ENCODE data around the gene ANTKMT. TPM values are rescaled to one million over a fixed set of nuclear protein-coding genes. Genes with fewer than 3 reads are reported as not detected.

ANTKMT gene
- total and polyA plus RNA-seq, 2 donors from 2014 or later = 44.1 to 70.4 TPM

DNA sequence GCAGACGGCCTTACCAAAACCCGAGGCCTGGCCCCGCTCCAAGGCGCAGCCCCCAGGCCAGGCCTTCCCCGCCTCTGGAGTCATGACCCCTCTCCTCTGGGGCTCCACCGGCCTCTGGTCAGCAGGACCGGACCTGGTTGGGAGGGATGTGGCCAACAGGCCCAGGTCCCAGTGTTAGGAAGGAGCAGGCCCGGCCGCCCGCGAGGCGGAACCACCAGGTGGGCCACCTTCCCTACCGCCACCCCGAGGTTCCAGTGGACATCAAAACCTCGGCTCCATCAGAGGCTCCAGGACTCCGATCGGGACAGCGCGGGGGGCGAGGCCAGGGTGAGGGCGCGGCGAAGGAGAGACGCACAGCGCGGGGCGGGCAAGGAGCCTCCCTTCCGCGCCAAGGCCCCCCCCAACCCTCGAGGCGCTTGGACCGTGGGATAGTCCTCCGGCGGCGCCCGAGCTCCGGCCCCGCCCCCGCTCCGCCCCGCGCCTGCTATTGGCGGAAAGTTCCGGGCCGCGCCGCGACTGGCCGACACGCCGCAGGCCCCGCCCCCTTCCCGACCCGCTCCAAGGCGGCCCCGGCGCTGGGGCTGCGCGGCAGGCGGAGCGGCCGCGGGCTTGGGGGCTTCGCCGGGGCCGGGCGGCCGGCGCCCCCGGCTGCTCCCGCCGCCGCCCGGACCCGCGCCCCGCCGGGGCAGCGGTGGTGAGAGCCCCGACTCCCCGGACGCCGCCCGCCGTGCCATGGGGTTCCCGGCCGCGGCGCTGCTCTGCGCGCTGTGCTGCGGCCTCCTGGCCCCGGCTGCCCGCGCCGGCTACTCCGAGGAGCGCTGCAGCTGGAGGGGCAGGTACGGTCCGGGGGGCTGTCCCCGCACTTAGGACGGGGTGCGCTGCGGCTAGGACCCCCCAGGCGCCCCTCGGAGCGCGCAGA is 6.1 kb upstream of the ANTKMT start, which contains the start of gene METRN:
Gene METRN (plus strand): TSS at position 561 of the 919 bp plus-strand sequence. CDS start 172 bp downstream, at position 733.
- no peak within 1 kb of the TSS for H3K27ac ChIP-seq (ENCODE audit: low read depth in 2 of 2, low read length in 2 of 2)
- TF ChIP-seq, protein P1, sequence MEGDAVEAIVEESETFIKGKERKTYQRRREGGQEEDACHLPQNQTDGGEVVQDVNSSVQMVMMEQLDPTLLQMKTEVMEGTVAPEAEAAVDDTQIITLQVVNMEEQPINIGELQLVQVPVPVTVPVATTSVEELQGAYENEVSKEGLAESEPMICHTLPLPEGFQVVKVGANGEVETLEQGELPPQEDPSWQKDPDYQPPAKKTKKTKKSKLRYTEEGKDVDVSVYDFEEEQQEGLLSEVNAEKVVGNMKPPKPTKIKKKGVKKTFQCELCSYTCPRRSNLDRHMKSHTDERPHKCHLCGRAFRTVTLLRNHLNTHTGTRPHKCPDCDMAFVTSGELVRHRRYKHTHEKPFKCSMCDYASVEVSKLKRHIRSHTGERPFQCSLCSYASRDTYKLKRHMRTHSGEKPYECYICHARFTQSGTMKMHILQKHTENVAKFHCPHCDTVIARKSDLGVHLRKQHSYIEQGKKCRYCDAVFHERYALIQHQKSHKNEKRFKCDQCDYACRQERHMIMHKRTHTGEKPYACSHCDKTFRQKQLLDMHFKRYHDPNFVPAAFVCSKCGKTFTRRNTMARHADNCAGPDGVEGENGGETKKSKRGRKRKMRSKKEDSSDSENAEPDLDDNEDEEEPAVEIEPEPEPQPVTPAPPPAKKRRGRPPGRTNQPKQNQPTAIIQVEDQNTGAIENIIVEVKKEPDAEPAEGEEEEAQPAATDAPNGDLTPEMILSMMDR (IDR thresholded peaks at IDR 0.05; ENCODE audit: borderline replicate concordance, extremely low read depth, insufficient read depth) = peak; percentile 2
- DNase-seq = peak; percentile 87 to 97 (median 92)
- intact Hi-C loops (cut with DNase I) = no loop called here
- FAIRE-seq = no peak
- H3K4me1 ChIP-seq (ENCODE audit: control insufficient read depth in 2 of 3, insufficient read depth in 2 of 3, low read depth in 1 of 3, low read length in 3 of 3) = peaks cover 0 to 25% (median under 1%) of the 10 kb centered on the region in 3 donors
- no peak within 1 kb of the TSS for H3K9ac ChIP-seq (ENCODE audit: low read length in 3 of 3)
- no peaks in the 10 kb centered on the region for H3K9me3 ChIP-seq (ENCODE audit: control insufficient read depth in 2 of 3, insufficient read depth in 1 of 3, low read length in 3 of 3)
- H3K27me3 ChIP-seq (ENCODE audit: control insufficient read depth, insufficient read depth, low read length) = no peaks in the 10 kb centered on the region
- H3K36me3 ChIP-seq (ENCODE audit: control insufficient read depth in 2 of 3, insufficient read depth in 3 of 3, low read length in 3 of 3) = no peaks in the 10 kb centered on the region
- peak within 1 kb of the TSS in 1 of 3 donors; percentile 44 for H3K4me3 ChIP-seq (ENCODE audit: low read length in 3 of 3)

DNA sequence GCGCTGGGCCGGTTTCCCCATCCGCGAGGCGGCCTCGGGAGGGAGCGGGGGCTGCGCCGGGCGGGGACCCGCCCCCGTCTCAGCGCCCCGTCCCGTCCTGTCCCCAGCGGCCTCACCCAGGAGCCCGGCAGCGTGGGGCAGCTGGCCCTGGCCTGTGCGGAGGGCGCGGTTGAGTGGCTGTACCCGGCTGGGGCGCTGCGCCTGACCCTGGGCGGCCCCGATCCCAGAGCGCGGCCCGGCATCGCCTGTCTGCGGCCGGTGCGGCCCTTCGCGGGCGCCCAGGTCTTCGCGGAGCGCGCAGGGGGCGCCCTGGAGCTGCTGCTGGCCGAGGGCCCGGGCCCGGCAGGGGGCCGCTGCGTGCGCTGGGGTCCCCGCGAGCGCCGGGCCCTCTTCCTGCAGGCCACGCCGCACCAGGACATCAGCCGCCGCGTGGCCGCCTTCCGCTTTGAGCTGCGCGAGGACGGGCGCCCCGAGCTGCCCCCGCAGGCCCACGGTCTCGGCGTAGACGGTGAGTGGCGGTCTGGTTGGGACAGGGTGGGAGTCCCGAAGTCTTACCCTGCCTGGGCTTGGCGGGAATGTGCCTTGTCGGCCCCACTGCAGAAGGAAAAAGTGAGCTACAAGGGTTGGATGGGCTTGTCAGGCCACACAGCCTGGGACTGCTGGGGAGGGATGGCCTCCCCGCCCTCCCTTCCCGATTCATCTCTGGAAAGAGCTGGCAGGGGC is 5.3 kb upstream of the ANTKMT start:
- Histone ChIP-seq H3K27ac (ENCODE audit: low read depth in 2 of 2, low read length in 2 of 2) (no peak overlapping the region), H3K27me3 (ENCODE audit: control insufficient read depth, insufficient read depth, low read length) (no peaks in the 10 kb centered on the region), H3K9ac (ENCODE audit: low read length in 3 of 3) (no peak overlapping the region), H3K4me1 (ENCODE audit: control insufficient read depth in 2 of 3, insufficient read depth in 2 of 3, low read depth in 1 of 3, low read length in 3 of 3) (peaks cover 0 to 33% (median 4%) of the 10 kb centered on the region in 3 donors), H3K36me3 (ENCODE audit: control insufficient read depth in 2 of 3, insufficient read depth in 3 of 3, low read length in 3 of 3) (no peaks in the 10 kb centered on the region), H3K9me3 (ENCODE audit: control insufficient read depth in 2 of 3, insufficient read depth in 1 of 3, low read length in 3 of 3) (no peaks in the 10 kb centered on the region), H3K4me3 (ENCODE audit: low read length in 3 of 3) (peak overlapping the region in 1 of 3 donors; percentile 44)
- intact Hi-C loops (cut with DNase I) = no loop called here
- FAIRE-seq = no peak
- peak in 2 of 5 donors; percentile 32 to 37 for DNase-seq
- TF ChIP-seq, protein P1 (IDR thresholded peaks at IDR 0.05; ENCODE audit: borderline replicate concordance, extremely low read depth, insufficient read depth) = peak; percentile 17

DNA sequence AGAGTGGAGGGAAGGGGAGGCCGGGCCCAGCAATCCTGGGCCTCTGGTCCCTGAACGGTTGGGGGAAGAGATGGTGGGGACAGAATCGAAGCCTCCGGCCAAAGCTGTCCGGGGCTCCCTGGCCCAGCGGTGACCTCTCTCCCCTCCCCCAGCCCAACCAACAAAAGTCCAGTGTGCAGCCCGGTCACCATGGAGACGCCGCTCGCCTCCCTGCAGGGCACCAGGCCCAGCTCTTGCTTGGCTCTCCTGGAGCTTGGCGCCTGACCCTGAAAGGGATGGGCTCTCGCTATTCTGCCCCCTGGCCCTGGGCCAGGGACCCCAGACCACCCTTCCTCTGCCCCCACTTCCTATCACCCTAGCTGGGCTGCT is 4.8 kb upstream of the ANTKMT start:
- no peak for FAIRE-seq
- H3K4me1 ChIP-seq (ENCODE audit: control insufficient read depth in 2 of 3, insufficient read depth in 2 of 3, low read depth in 1 of 3, low read length in 3 of 3) = peaks cover 0 to 34% (median 4%) of the 10 kb centered on the region in 3 donors
- no peak overlapping the region for H3K9ac ChIP-seq (ENCODE audit: low read length in 3 of 3)
- no peaks in the 10 kb centered on the region for H3K9me3 ChIP-seq (ENCODE audit: control insufficient read depth in 2 of 3, insufficient read depth in 1 of 3, low read length in 3 of 3)
- no peak overlapping the region for H3K27ac ChIP-seq (ENCODE audit: low read depth in 2 of 2, low read length in 2 of 2)
- TF ChIP-seq, protein P1 (IDR thresholded peaks at IDR 0.05; ENCODE audit: borderline replicate concordance, extremely low read depth, insufficient read depth) = no peak
- intact Hi-C loops (cut with DNase I) = no loop called here
- H3K27me3 ChIP-seq (ENCODE audit: control insufficient read depth, insufficient read depth, low read length) = no peaks in the 10 kb centered on the region
- DNase-seq = peak in 3 of 5 donors; percentile 58 to 66 (median 59)
- H3K4me3 ChIP-seq (ENCODE audit: low read length in 3 of 3) = peak overlapping the region in 1 of 3 donors; percentile 41
- H3K36me3 ChIP-seq (ENCODE audit: control insufficient read depth in 2 of 3, insufficient read depth in 3 of 3, low read length in 3 of 3) = no peaks in the 10 kb centered on the region

Data from kidney (tissue), 14 donors.